NCI-H128 (cell line): ENCODE results near the gene DNAJC15.

Experiments
- DNase-seq: peaks from one replicate; lab custom pipeline; 2025; ENCODE audit not compliant: unreplicated experiment; lab: John Stamatoyannopoulos, UW

Gene DNAJC15

GRCh38 chr13:43153436-43154090 lies 130.2 kb downstream of the DNAJC15 start:
- no peak for DNase-seq

- no peak for DNase-seq
These were observed 130.8 kb downstream of the DNAJC15 start for GRCh38 chr13:43154156-43154651.

- DNase-seq, result no peak
These were observed 131.5 kb downstream of the DNAJC15 start for GRCh38 chr13:43154839-43155238.

GRCh38 chr13:43156916-43157315 lies 133.5 kb downstream of the DNAJC15 start:
- DNase-seq, result no peak

GRCh38 chr13:43157796-43158195 lies 134.4 kb downstream of the DNAJC15 start:
- DNase-seq, result no peak

- DNase-seq, result no peak
These were observed 135.1 kb downstream of the DNAJC15 start for GRCh38 chr13:43158516-43158915.

GRCh38 chr13:43159026-43159461 lies 135.7 kb downstream of the DNAJC15 start:
- no peak for DNase-seq
